T-helper 17 cell (primary cell): ENCODE measurements around the gene RETREG1. TPM values are rescaled to one million over a fixed set of nuclear protein-coding genes. Genes with fewer than 3 reads are reported as not detected.
"Not testable (repeated sequence)": the region's sequence is repeated elsewhere in the genome, so short reads cannot be mapped to it uniquely, and the experiment has no call there.

ENCODE experiments used
- ATAC-seq: fragments of 150-1000 bp; cut with Tn5 transposase; 2 replicates; pipeline ENCODE4 v1.10.0; 2021; ENCODE audit warnings: mild to moderate bottlenecking, moderate library complexity
- DNase-seq, 3 donors: peaks; one replicate each; pipeline versions ENCODE4 v3.0.0 to v3.0.0-alpha.2; 2020 to 2021
- H3K9me3 ChIP-seq: one replicate; pipeline ENCODE4 v1.7.0; 2013; ENCODE audit warnings: low read length, mild to moderate bottlenecking; ENCODE audit not compliant: control insufficient read depth, poor library complexity, severe bottlenecking
- H3K27ac Mint-ChIP-seq: one replicate; pipeline ENCODE4 v1.8.0; 2022; ENCODE audit warnings: mild to moderate bottlenecking, moderate library complexity, mixed read lengths
- H3K27me3 Mint-ChIP-seq: one replicate; pipeline ENCODE4 v1.8.0; 2022; ENCODE audit warnings: mixed read lengths
- H3K36me3 Mint-ChIP-seq: one replicate; pipeline ENCODE4 v1.8.0; 2022; ENCODE audit warnings: low read depth, mixed read lengths
- H3K4me1 Mint-ChIP-seq: one replicate; pipeline ENCODE4 v1.8.0; 2022; ENCODE audit warnings: mild to moderate bottlenecking, mixed read lengths
- H3K4me3 Mint-ChIP-seq: one replicate; pipeline ENCODE4 v1.8.0; 2022; ENCODE audit warnings: mild to moderate bottlenecking, moderate library complexity, mixed read lengths
- total RNA-seq, 4 donors: library from RNA in 2 of 4; stranded (reverse) in 2 of 4; gene quantifications; one replicate each; pipeline ENCODE4 v1.2.3 and lab custom pipeline; 2022 to 2026

RETREG1 gene
- total RNA-seq, 2 donors from 2014 or later, result 30.2 to 37.8 TPM

- no peaks in the 10 kb centered on the region for H3K9me3 ChIP-seq
- H3K27ac Mint-ChIP-seq, result no peak overlapping the region
- ATAC-seq (no peak), DNase-seq (no peak)
- H3K27me3 Mint-ChIP-seq, result peaks cover 10% of the 10 kb centered on the region
- H3K36me3 Mint-ChIP-seq, result peaks cover 2% of the 10 kb centered on the region
- peaks cover 4% of the 10 kb centered on the region for H3K4me1 Mint-ChIP-seq
- H3K4me3 Mint-ChIP-seq, result no peak overlapping the region
These were observed 178.8 kb downstream of the RETREG1 start for GRCh38 chr5:16437977-16438376.

GRCh38 chr5:16436065-16436682 lies 180.6 kb downstream of the RETREG1 start:
- H3K4me1 Mint-ChIP-seq, ATAC-seq, DNase-seq, H3K4me3 Mint-ChIP-seq, H3K9me3 ChIP-seq, H3K27ac Mint-ChIP-seq, H3K36me3 Mint-ChIP-seq: not testable (repeated sequence)
- H3K27me3 Mint-ChIP-seq, result peaks cover 23% of the 10 kb centered on the region

- no peak for ATAC-seq
- DNase-seq, result no peak
- H3K4me1 Mint-ChIP-seq, result no peaks in the 10 kb centered on the region
- H3K27me3 Mint-ChIP-seq, result peaks cover 40% of the 10 kb centered on the region
- H3K27ac Mint-ChIP-seq, result no peak overlapping the region
- H3K9me3 ChIP-seq, result no peaks in the 10 kb centered on the region
- no peak overlapping the region for H3K4me3 Mint-ChIP-seq
- H3K36me3 Mint-ChIP-seq, result no peaks in the 10 kb centered on the region
These were observed 185.3 kb downstream of the RETREG1 start for GRCh38 chr5:16431490-16431889.

- ATAC-seq, result no peak
- Mint-ChIP-seq H3K4me3 (no peak overlapping the region), H3K27me3 (peaks cover 47% of the 10 kb centered on the region), H3K36me3 (no peaks in the 10 kb centered on the region), H3K4me1 (no peaks in the 10 kb centered on the region), H3K27ac (no peak overlapping the region)
- no peaks in the 10 kb centered on the region for H3K9me3 ChIP-seq
- no peak for DNase-seq
These were observed 186.3 kb downstream of the RETREG1 start for GRCh38 chr5:16430349-16431089.

- no peak for ATAC-seq
- no peaks in the 10 kb centered on the region for H3K36me3 Mint-ChIP-seq
These were observed 188.4 kb downstream of the RETREG1 start for GRCh38 chr5:16428359-16428758.

GRCh38 chr5:16427587-16427986 lies 189.2 kb downstream of the RETREG1 start:
- Mint-ChIP-seq H3K27me3 (peaks cover 49% of the 10 kb centered on the region), H3K27ac (no peak overlapping the region), H3K4me1 (no peaks in the 10 kb centered on the region), H3K4me3 (no peak overlapping the region), H3K36me3 (peaks cover 5% of the 10 kb centered on the region)
- no peaks in the 10 kb centered on the region for H3K9me3 ChIP-seq
- DNase-seq, result no peak
- ATAC-seq, result no peak

More at GRCh38 chr5:16428359-16428758, 188.4 kb downstream of the RETREG1 start:
- Mint-ChIP-seq H3K4me3 (no peak overlapping the region), H3K27me3 (peaks cover 48% of the 10 kb centered on the region), H3K27ac (no peak overlapping the region), H3K4me1 (no peaks in the 10 kb centered on the region)
- no peak for DNase-seq
- no peaks in the 10 kb centered on the region for H3K9me3 ChIP-seq

Other genes starting within 250 kb of the RETREG1 start
- gene ZNF622, start 151.2 kb downstream of the RETREG1 start, total RNA-seq, result 10 to 100 TPM; 30.5 to 42.7 TPM